Measurements from ENCODE around the gene IRF9.

Gene IRF9

DNA sequence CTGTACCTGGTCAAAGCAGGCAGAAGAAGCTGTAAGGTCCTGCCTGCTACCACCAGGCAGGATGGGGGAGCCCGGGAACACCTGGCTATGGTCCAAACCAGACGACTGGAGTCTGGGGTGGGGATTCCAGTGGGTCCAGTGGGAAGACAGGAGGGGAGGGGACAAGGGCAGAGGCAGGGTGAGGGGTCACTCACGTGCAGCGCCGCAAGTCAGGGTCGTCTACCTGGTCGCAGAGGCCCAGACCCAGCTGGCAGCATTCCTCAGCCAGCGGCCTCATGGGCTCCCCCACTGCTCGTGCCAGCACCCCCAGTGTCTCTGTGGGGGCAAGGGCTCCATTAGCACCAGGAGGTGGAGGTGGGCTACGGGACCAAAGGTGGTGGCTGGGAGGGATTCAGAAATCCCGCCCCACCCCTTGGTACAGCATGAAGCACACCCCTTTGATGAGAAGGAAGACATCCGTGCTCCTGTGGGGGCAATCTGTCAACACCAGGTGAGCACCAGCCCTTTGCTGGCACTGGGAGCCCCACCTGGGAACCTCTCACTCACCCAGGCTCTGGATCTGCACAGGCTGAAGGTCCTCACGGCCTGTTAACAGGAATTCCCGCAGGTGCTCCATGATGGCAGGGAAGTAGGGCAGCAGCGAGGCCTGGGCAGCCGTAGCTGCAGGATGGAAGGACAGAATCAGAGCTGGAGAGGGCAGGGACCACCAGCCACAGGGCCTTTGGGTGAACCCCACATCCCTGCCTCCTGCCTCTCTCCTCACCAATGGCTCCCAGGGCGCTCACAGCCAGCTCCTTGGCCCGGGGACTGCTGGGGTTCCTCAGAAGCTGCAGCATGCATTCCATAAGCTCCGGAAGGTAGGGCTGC is 23.3 kb downstream of the IRF9 start:
- H3K27ac ChIP-seq = no peak overlapping the region
- TF ChIP-seq, protein P1, sequence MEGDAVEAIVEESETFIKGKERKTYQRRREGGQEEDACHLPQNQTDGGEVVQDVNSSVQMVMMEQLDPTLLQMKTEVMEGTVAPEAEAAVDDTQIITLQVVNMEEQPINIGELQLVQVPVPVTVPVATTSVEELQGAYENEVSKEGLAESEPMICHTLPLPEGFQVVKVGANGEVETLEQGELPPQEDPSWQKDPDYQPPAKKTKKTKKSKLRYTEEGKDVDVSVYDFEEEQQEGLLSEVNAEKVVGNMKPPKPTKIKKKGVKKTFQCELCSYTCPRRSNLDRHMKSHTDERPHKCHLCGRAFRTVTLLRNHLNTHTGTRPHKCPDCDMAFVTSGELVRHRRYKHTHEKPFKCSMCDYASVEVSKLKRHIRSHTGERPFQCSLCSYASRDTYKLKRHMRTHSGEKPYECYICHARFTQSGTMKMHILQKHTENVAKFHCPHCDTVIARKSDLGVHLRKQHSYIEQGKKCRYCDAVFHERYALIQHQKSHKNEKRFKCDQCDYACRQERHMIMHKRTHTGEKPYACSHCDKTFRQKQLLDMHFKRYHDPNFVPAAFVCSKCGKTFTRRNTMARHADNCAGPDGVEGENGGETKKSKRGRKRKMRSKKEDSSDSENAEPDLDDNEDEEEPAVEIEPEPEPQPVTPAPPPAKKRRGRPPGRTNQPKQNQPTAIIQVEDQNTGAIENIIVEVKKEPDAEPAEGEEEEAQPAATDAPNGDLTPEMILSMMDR (IDR thresholded peaks at IDR 0.05) = no peak
- no peak for TF ChIP-seq ZFX (IDR thresholded peaks at IDR 0.05; ENCODE audit: borderline replicate concordance)

DNA sequence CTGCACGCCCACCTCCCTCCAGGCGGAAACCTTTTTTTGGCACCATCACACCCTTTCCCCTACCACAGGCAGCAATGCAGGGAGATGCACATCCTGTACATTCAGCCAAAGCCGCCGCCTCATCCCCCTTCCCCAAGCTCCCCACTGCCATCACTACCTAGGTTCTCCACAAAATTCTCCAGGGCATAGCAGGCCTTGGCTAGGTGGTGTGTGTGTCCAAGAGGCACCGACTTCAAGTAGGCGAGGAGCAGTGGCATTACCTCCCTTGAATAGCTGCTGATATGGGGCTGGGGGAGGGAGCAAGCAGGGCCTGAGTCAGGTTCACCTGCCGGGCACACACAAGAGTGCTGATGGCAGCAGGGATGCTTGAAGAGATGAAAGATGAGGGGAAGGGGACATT is 24.0 kb downstream of the IRF9 start:
- TF ChIP-seq ZFX (IDR thresholded peaks at IDR 0.05; ENCODE audit: borderline replicate concordance) = no peak
- TF ChIP-seq, protein P1 (IDR thresholded peaks at IDR 0.05) = no peak
- H3K27ac ChIP-seq = no peak overlapping the region

DNA sequence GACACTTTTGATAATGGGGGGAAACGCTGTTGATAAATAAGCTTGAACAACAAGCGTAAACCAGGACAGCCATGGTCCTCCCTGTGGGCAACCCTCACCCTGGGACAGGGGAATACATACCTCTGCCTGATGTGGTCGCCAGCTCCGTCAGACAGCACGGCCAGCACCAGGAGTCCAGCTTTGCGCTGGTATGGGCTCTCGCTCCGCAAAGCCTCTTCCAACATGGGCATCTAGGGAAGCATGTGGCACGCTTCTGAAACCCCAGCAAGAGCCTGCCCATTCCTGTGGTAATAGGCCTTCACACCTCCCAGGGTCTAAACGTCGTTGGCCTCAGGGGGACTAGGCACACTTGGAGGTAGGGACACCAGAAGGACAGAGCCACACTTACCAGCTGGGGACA is 24.7 kb downstream of the IRF9 start:
- H3K27ac ChIP-seq = no peak overlapping the region
- no peak for TF ChIP-seq ZFX (IDR thresholded peaks at IDR 0.05; ENCODE audit: borderline replicate concordance)
- TF ChIP-seq, protein P1 (IDR thresholded peaks at IDR 0.05) = no peak

DNA sequence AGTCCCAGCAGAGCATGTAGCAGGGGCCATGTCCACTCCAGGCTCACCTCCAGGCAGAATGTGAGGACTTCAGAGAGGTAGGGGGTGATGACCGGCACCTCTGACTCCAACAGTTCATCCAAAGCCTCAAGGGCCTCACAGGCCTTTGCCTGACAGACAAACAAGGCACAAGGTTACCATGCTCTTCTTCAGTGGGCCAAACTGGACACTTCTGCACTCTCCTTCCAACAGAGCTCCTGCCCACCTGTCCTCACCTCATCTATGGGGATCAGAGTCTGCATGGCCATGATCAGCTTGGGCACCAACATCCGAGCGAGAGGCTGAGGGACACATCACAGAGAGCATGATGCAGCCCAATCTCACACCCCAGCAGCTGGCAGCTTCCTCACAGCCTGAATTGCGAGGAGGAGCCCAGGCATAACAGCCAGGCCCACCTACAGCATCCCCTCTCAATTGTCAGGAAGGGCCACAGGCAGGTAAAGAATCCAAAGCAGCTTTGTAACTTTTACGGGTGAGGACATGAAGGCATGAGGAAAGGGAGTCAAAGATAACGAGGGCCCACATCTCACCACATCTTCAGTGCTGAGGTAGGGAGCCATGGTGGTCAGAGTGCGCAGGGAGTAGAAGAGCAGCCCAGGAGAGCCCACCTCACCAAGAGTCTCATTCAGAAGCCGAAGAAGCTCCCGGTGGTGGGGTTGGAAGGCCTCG is 25.9 kb downstream of the IRF9 start:
- TF ChIP-seq, protein P1 (IDR thresholded peaks at IDR 0.05) = no peak
- no peak for TF ChIP-seq ZFX (IDR thresholded peaks at IDR 0.05; ENCODE audit: borderline replicate concordance)
- H3K27ac ChIP-seq = no peak overlapping the region

DNA sequence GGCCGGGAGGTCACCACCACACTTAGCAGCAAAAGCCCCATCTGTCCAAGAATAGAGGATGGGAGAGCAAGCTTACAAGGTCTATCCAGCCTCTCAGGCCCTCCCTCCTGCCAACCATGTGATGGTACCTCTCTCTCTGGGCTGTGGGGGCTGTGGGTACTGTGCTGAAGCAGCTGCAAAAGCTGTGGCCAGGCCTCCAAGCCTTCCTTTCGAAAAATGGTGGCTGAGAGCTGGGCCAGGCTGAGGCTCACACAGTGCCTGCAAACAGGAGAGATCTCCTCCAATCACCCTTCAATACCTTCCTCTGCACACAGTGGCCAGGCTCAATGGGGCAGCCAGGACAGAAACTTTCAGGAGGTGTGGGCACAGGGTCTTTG is 26.5 kb downstream of the IRF9 start:
- H3K27ac ChIP-seq = peak overlapping the region; percentile 92
- TF ChIP-seq, protein P1 (IDR thresholded peaks at IDR 0.05) = no peak
- no peak for TF ChIP-seq ZFX (IDR thresholded peaks at IDR 0.05; ENCODE audit: borderline replicate concordance)

DNA sequence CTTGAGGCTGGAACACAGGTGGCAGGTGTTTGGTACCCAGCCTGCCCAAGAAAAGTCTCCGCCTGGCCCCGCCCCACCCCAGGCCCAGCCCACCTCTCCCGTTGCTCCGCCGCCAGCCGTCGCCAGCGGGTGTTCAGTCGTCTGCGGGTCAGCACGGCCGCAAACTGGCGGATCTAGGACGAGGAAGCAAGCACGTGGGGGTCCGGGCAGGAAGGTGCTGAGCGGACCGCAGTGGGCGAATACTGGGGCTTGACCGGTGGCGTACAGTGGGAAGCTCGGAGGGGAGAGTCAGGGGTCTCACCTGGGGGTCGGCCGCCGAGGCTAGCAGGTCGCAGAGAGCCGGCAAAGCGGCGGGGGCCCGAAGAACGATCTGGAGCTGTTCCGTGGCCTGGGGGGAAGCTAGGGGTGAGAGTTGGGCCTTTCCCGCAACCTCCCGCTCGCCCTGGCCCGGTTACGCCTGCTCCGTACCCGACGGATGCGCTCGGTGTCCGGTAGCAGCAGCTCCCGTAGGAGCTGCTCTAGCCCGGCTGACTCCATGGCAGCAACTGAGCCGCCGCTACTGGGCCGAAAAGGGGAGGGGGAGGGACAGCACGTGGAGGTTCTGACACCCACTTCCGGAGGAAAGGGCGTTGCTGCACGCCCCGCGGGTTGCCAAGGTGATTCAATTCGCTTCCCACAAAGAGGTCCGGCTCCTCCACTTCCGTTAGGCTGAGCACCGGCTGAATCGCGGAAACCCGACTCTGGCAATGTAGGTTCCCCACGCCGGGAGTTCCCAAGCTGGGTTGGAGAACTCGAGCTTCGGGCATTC is 27.4 kb downstream of the IRF9 start, which contains the start of gene IPO4:
TSS of gene IPO4 (minus strand) at position 566 of the 808 bp plus-strand sequence. CDS start at position 537, 29 bp downstream.
- TF ChIP-seq, protein P1 (IDR thresholded peaks at IDR 0.05) = no peak
- no peak for TF ChIP-seq ZFX (IDR thresholded peaks at IDR 0.05; ENCODE audit: borderline replicate concordance)

More for the DNA sequence above, 27.4 kb downstream of the IRF9 start, which contains the start of gene IPO4:
- peak within 1 kb of the TSS; percentile 92 for H3K27ac ChIP-seq
